MM.1S (cell line): Measurements from ENCODE around the gene GRIN2D.
A peak's percentile ranks its signal among the peaks of the same experiment; 100 is the strongest.

Source experiments
- DNase-seq: peaks from one replicate; pipeline ENCODE4 v3.0.0-alpha.2; 2015
- H2AFZ ChIP-seq: fragments of 300-600 bp; sonication (generic); 2 replicates; pipeline ENCODE4 v1.6.0; 2016; ENCODE audit warnings: antibody characterized with exemption, low read length
- H3F3A ChIP-seq: fragments of 300-600 bp; sonication (generic); 2 replicates; pipeline ENCODE4 v1.6.1; 2016; ENCODE audit warnings: mild to moderate bottlenecking, antibody characterized with exemption, low read length, moderate library complexity, mixed read lengths; ENCODE audit not compliant: insufficient read depth
- H3K27ac ChIP-seq: fragments of 300-600 bp; sonication (generic); 2 replicates; pipeline ENCODE4 v1.5.1; 2016; ENCODE audit warnings: mild to moderate bottlenecking, low read length
- H3K27me3 ChIP-seq: fragments of 300-600 bp; sonication (generic); replicated peaks from 2 replicates; pipeline ENCODE4 v1.6.0; 2016; ENCODE audit warnings: low read length; ENCODE audit not compliant: insufficient read depth
- H3K36me3 ChIP-seq: fragments of 300-600 bp; sonication (generic); replicated peaks from 2 replicates; pipeline ENCODE4 v1.6.1; 2016; ENCODE audit warnings: mild to moderate bottlenecking, low read length, mixed read lengths; ENCODE audit not compliant: insufficient read depth
- H3K4me1 ChIP-seq: fragments of 300-600 bp; sonication (generic); 2 replicates; pipeline ENCODE4 v1.6.1; 2016; ENCODE audit warnings: low read length, mixed read lengths
- H3K4me2 ChIP-seq: fragments of 300-600 bp; sonication (generic); 2 replicates; pipeline ENCODE4 v1.6.0; 2016; ENCODE audit warnings: low read depth, low read length
- H3K4me3 ChIP-seq: fragments of 300-600 bp; sonication (generic); 2 replicates; pipeline ENCODE4 v1.5.1; 2016; ENCODE audit warnings: low read length, mixed read lengths
- H3K79me2 ChIP-seq: fragments of 300-600 bp; sonication (generic); 2 replicates; pipeline ENCODE4 v1.6.1; 2016; ENCODE audit warnings: mixed run types, low read length, mixed read lengths
- H3K9ac ChIP-seq: fragments of 300-600 bp; sonication (generic); 2 replicates; pipeline ENCODE4 v1.6.1; 2016; ENCODE audit warnings: low read length, mixed read lengths
- H3K9me2 ChIP-seq: fragments of 300-600 bp; sonication (generic); replicated peaks from 2 replicates; pipeline ENCODE4 v1.6.1; 2016; ENCODE audit warnings: mild to moderate bottlenecking, low read length, mixed read lengths; ENCODE audit not compliant: insufficient read depth
- H3K9me3 ChIP-seq: fragments of 300-600 bp; sonication (generic); replicated peaks from 2 replicates; pipeline ENCODE4 v1.6.1; 2016; ENCODE audit warnings: mild to moderate bottlenecking, low read length, mixed read lengths; ENCODE audit not compliant: insufficient read depth
- H4K20me1 ChIP-seq: fragments of 300-600 bp; sonication (generic); 2 replicates; pipeline ENCODE4 v1.6.1; 2016; ENCODE audit warnings: mild to moderate bottlenecking, low read length, moderate library complexity, mixed read lengths; ENCODE audit not compliant: insufficient read depth
- CTCF ChIP-seq: fragments of 300-600 bp; sonication (generic); IDR thresholded peaks from 2 replicates; pipeline ENCODE4 v1.5.1; 2016; ENCODE audit warnings: antibody characterized with exemption, low read length, mixed read lengths
- EZH2 ChIP-seq: fragments of 300-600 bp; sonication (generic); optimal IDR thresholded peaks from 2 replicates; pipeline ENCODE3; 2017; ENCODE audit warnings: low read depth, mild to moderate bottlenecking, antibody characterized with exemption, low read length, mixed read lengths
- EZH2phosphoT487 ChIP-seq: fragments of 300-600 bp; sonication (generic); IDR thresholded peaks from 2 replicates; pipeline ENCODE4 v1.6.1; 2018; ENCODE audit warnings: antibody characterized with exemption, low read length

The GRIN2D gene

GRCh38 chr19:48362716-48363499 is 30.6 kb upstream of the GRIN2D start:
- Histone ChIP-seq H3K79me2 (0 out of 2 replicates have a peak, but pooled peaks cover 7% of the 10 kb centered on the region), H2AFZ (peak overlapping the region; percentile 86), H3K9ac (peak overlapping the region; percentile 92), H3F3A (peaks cover 12% of the 10 kb centered on the region), H3K9me2 (no peaks in the 10 kb centered on the region), H3K9me3 (no peaks in the 10 kb centered on the region), H3K4me1 (peaks cover 18% of the 10 kb centered on the region), H3K4me3 (peak overlapping the region; percentile 77), H3K36me3 (no peaks in the 10 kb centered on the region), H4K20me1 (no peaks in the 10 kb centered on the region), H3K4me2 (peak overlapping the region; percentile 97), H3K27me3 (no peaks in the 10 kb centered on the region), H3K27ac (peak overlapping the region; percentile 93)
- TF ChIP-seq EZH2phosphoT487 (no peak), CTCF (no peak), EZH2 (no peak)
- DNase-seq, result peak; percentile 94

DNA sequence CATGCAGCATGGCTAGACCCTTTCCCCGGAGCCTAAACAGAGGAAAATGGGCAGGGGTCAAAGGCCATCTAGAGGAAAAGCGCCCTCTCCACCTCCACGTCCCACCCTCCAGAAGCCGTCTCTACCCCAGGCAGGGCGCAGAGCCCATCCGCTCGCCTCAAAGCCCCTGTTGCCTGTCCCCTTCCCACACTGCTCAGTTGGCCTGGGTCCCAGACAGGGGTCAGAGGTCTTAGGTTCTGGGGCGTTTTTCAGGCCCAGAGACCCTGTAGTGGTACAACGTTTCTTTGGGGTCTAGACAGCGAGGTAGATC is 30.0 kb upstream of the GRIN2D start:
- Histone ChIP-seq H4K20me1 (no peaks in the 10 kb centered on the region), H3K4me1 (peaks cover 18% of the 10 kb centered on the region), H3K4me3 (peak overlapping the region; percentile 77), H3K4me2 (peak overlapping the region; percentile 97), H3K9me3 (no peaks in the 10 kb centered on the region), H3K36me3 (no peaks in the 10 kb centered on the region), H3K9me2 (no peaks in the 10 kb centered on the region), H3K79me2 (0 out of 2 replicates have a peak, but pooled peaks cover 7% of the 10 kb centered on the region), H3F3A (peaks cover 12% of the 10 kb centered on the region), H3K9ac (peak overlapping the region; percentile 92), H2AFZ (peak overlapping the region; percentile 86), H3K27ac (peak overlapping the region; percentile 93), H3K27me3 (no peaks in the 10 kb centered on the region)
- no peak for DNase-seq
- TF ChIP-seq EZH2 (no peak), CTCF (no peak), EZH2phosphoT487 (no peak)

GRCh38 chr19:48363810-48364597 is 29.5 kb upstream of the GRIN2D start, which contains the start of the genes SYNGR4 and TMEM143:
Gene SYNGR4, plus strand, starts transcription at chr19:48364367. Its CDS starts 1,476 bp downstream, at chr19:48365843.
Gene TMEM143, minus strand, starts transcription at chr19:48363940. Its CDS starts 20 bp downstream, at chr19:48363920.
- peak within 1 kb of the TSS; percentile 97 for H3K4me2 ChIP-seq
- no peaks in the 10 kb centered on the region for H3K27me3 ChIP-seq
- peaks cover 18% of the 10 kb centered on the region for H3K4me1 ChIP-seq
- DNase-seq, result peak; percentile 100
- no peaks in the 10 kb centered on the region for H4K20me1 ChIP-seq
- H3F3A ChIP-seq, result peaks cover 12% of the 10 kb centered on the region
- H3K9me2 ChIP-seq, result no peaks in the 10 kb centered on the region
- H3K27ac ChIP-seq, result peak within 1 kb of the TSS; percentile 93
- H3K79me2 ChIP-seq, result 0 out of 2 replicates have a peak, but pooled peaks cover 7% of the 10 kb centered on the region
- peak within 1 kb of the TSS; percentile 77 for H3K4me3 ChIP-seq
- H3K36me3 ChIP-seq, result no peaks in the 10 kb centered on the region
- no peak for TF ChIP-seq EZH2phosphoT487
- no peak for TF ChIP-seq CTCF
- TF ChIP-seq EZH2, result no peak
- H3K9me3 ChIP-seq, result no peaks in the 10 kb centered on the region
- peak within 1 kb of the TSS; percentile 92 for H3K9ac ChIP-seq
- peak within 1 kb of the TSS; percentile 86 for H2AFZ ChIP-seq
